Activated CD8-positive, alpha-beta memory T cell treated with anti-CD3 and anti-CD28 coated beads, Interleukin-2, amount 10 ng/mL, durations not matched to agents 7 days and 5 days (primary cell): ENCODE measurements around the gene BRSK2. TPM values are rescaled to one million over a fixed set of nuclear protein-coding genes. Genes with fewer than 3 reads are reported as not detected.

Source experiments
- ATAC-seq: fragments of 150-1000 bp; cut with Tn5 transposase; one replicate; pipeline ENCODE4 v1.10.0; 2021; ENCODE audit warnings: moderate library complexity
- CTCF ChIA-PET: fragments of 350-600 bp; sonication (Branson Sonifier 250); formaldehyde crosslinking; loops from one replicate; lab custom pipeline; 2021; ENCODE audit warnings: antibody characterized with exemption; lab: Charles Lee
- DNase-seq: peaks from one replicate; pipeline ENCODE4 v3.0.0-alpha.2; 2020
- H3K27ac Mint-ChIP-seq: one replicate; pipeline ENCODE4 v1.8.0; 2021; ENCODE audit warnings: mild to moderate bottlenecking, mixed read lengths
- H3K27me3 Mint-ChIP-seq: one replicate; pipeline ENCODE4 v1.8.0; 2021; ENCODE audit warnings: mixed read lengths
- H3K36me3 Mint-ChIP-seq: one replicate; pipeline ENCODE4 v1.8.0; 2021; ENCODE audit warnings: mild to moderate bottlenecking, mixed read lengths
- H3K4me1 Mint-ChIP-seq: one replicate; pipeline ENCODE4 v1.8.0; 2021; ENCODE audit warnings: mixed read lengths
- H3K4me3 Mint-ChIP-seq: one replicate; pipeline ENCODE4 v1.8.0; 2021; ENCODE audit warnings: mild to moderate bottlenecking, moderate library complexity, mixed read lengths
- H3K9me3 Mint-ChIP-seq: one replicate; pipeline ENCODE4 v1.8.0; 2022; ENCODE audit warnings: low read depth, mixed read lengths
- total RNA-seq, 2 experiments: library from RNA; stranded (reverse); gene quantifications; one replicate each; pipeline ENCODE4 v1.2.3, GENCODE V29; 2021

BRSK2 gene
- total RNA-seq, 2 experiments from 2014 or later: 0.40 TPM; not detected in 1

- CTCF ChIA-PET: no interaction called here
- ATAC-seq: no peak
- Mint-ChIP-seq H3K4me3 (no peak overlapping the region), H3K27ac (no peak overlapping the region), H3K27me3 (no peaks in the 10 kb centered on the region), H3K36me3 (no peaks in the 10 kb centered on the region), H3K4me1 (peaks cover 5% of the 10 kb centered on the region), H3K9me3 (no peaks in the 10 kb centered on the region)
- DNase-seq: no peak
Measured at GRCh38 chr11:1487091-1487850, 97.5 kb downstream of the BRSK2 start.

- CTCF ChIA-PET: no interaction called here
- Mint-ChIP-seq H3K9me3 (no peaks in the 10 kb centered on the region), H3K36me3 (no peaks in the 10 kb centered on the region), H3K27me3 (no peaks in the 10 kb centered on the region), H3K4me1 (peaks cover 5% of the 10 kb centered on the region), H3K4me3 (no peak overlapping the region), H3K27ac (no peak overlapping the region)
- DNase-seq: no peak
- peak; percentile 27 for ATAC-seq
Measured at GRCh38 chr11:1487851-1488574, 98.3 kb downstream of the BRSK2 start.

- DNase-seq: no peak
- ATAC-seq: no peak
- no peaks in the 10 kb centered on the region for H3K27me3 Mint-ChIP-seq
- CTCF ChIA-PET: interaction anchor here (0.8 kb wide), 1 partner anchor 86 kb away, joined by 3 read pairs; no protein-coding TSS in a partner anchor
- no peaks in the 10 kb centered on the region for H3K9me3 Mint-ChIP-seq
- H3K36me3 Mint-ChIP-seq: no peaks in the 10 kb centered on the region
- H3K4me1 Mint-ChIP-seq: peaks cover 5% of the 10 kb centered on the region
- H3K4me3 Mint-ChIP-seq: no peak overlapping the region
- no peak overlapping the region for H3K27ac Mint-ChIP-seq
Measured at GRCh38 chr11:1488575-1489180, 98.9 kb downstream of the BRSK2 start.

- Mint-ChIP-seq H3K9me3 (no peaks in the 10 kb centered on the region), H3K4me1 (peaks cover 5% of the 10 kb centered on the region), H3K27me3 (no peaks in the 10 kb centered on the region), H3K4me3 (no peak overlapping the region), H3K36me3 (no peaks in the 10 kb centered on the region), H3K27ac (no peak overlapping the region)
- DNase-seq (no peak), ATAC-seq (no peak)
- CTCF ChIA-PET: no interaction called here
Measured at GRCh38 chr11:1490651-1491050, 100.9 kb downstream of the BRSK2 start.

GRCh38 chr11:1491379-1491778 lies 101.6 kb downstream of the BRSK2 start:
- no peak overlapping the region for H3K4me3 Mint-ChIP-seq
- no peak for ATAC-seq
- CTCF ChIA-PET: no interaction called here
- H3K36me3 Mint-ChIP-seq: no peaks in the 10 kb centered on the region
- no peaks in the 10 kb centered on the region for H3K27me3 Mint-ChIP-seq
- no peak for DNase-seq
- peaks cover 5% of the 10 kb centered on the region for H3K4me1 Mint-ChIP-seq
- no peak overlapping the region for H3K27ac Mint-ChIP-seq
- H3K9me3 Mint-ChIP-seq: no peaks in the 10 kb centered on the region

GRCh38 chr11:1493650-1494244 lies 104.0 kb downstream of the BRSK2 start:
- CTCF ChIA-PET: interaction anchor here (0.9 kb wide), 1 partner anchor 53 kb away, joined by 3 read pairs; no protein-coding TSS in a partner anchor
- no peak overlapping the region for H3K4me3 Mint-ChIP-seq
- DNase-seq (no peak), ATAC-seq (no peak)
- peaks cover 2% of the 10 kb centered on the region for H3K36me3 Mint-ChIP-seq
- H3K9me3 Mint-ChIP-seq: no peaks in the 10 kb centered on the region
- H3K27ac Mint-ChIP-seq: no peak overlapping the region
- peaks cover 19% of the 10 kb centered on the region for H3K4me1 Mint-ChIP-seq
- no peaks in the 10 kb centered on the region for H3K27me3 Mint-ChIP-seq

- H3K27me3 Mint-ChIP-seq: no peaks in the 10 kb centered on the region
- CTCF ChIA-PET: no interaction called here
- H3K36me3 Mint-ChIP-seq: peaks cover 7% of the 10 kb centered on the region
- no peak for ATAC-seq
- H3K4me1 Mint-ChIP-seq: peaks cover 19% of the 10 kb centered on the region
- no peak for DNase-seq
- no peak overlapping the region for H3K4me3 Mint-ChIP-seq
- H3K9me3 Mint-ChIP-seq: no peaks in the 10 kb centered on the region
- no peak overlapping the region for H3K27ac Mint-ChIP-seq
Measured at GRCh38 chr11:1494650-1495049, 104.9 kb downstream of the BRSK2 start.

- Mint-ChIP-seq H3K9me3 (peaks cover 3% of the 10 kb centered on the region), H3K27ac (no peak overlapping the region), H3K4me3 (no peak overlapping the region), H3K36me3 (peaks cover 18% of the 10 kb centered on the region), H3K4me1 (peaks cover 19% of the 10 kb centered on the region), H3K27me3 (no peaks in the 10 kb centered on the region)
- ATAC-seq (no peak), DNase-seq (no peak)
- CTCF ChIA-PET: no interaction called here
Measured at GRCh38 chr11:1496091-1496760, 106.5 kb downstream of the BRSK2 start.

- CTCF ChIA-PET: no interaction called here
- H3K9me3 Mint-ChIP-seq: peaks cover 3% of the 10 kb centered on the region
- H3K36me3 Mint-ChIP-seq: peaks cover 18% of the 10 kb centered on the region
- H3K27me3 Mint-ChIP-seq: no peaks in the 10 kb centered on the region
- peaks cover 19% of the 10 kb centered on the region for H3K4me1 Mint-ChIP-seq
- no peak overlapping the region for H3K4me3 Mint-ChIP-seq
- H3K27ac Mint-ChIP-seq: no peak overlapping the region
- no peak for DNase-seq
- ATAC-seq: no peak
Measured at GRCh38 chr11:1496761-1497095, 107.0 kb downstream of the BRSK2 start.

- CTCF ChIA-PET: no interaction called here
- H3K36me3 Mint-ChIP-seq: peaks cover 18% of the 10 kb centered on the region
- ATAC-seq (no peak), DNase-seq (no peak)
- no peak overlapping the region for H3K4me3 Mint-ChIP-seq
- H3K27me3 Mint-ChIP-seq: no peaks in the 10 kb centered on the region
- H3K27ac Mint-ChIP-seq: no peak overlapping the region
- H3K9me3 Mint-ChIP-seq: peaks cover 3% of the 10 kb centered on the region
- peaks cover 19% of the 10 kb centered on the region for H3K4me1 Mint-ChIP-seq
Measured at GRCh38 chr11:1497600-1497999, 107.9 kb downstream of the BRSK2 start.

- DNase-seq (no peak), ATAC-seq (no peak)
- peaks cover 3% of the 10 kb centered on the region for H3K9me3 Mint-ChIP-seq
- H3K27me3 Mint-ChIP-seq: no peaks in the 10 kb centered on the region
- CTCF ChIA-PET: no interaction called here
- no peak overlapping the region for H3K4me3 Mint-ChIP-seq
- H3K27ac Mint-ChIP-seq: no peak overlapping the region
- H3K4me1 Mint-ChIP-seq: peaks cover 19% of the 10 kb centered on the region
- H3K36me3 Mint-ChIP-seq: peaks cover 18% of the 10 kb centered on the region
Measured at GRCh38 chr11:1498262-1498661, 108.5 kb downstream of the BRSK2 start.

GRCh38 chr11:1499261-1499890 lies 109.6 kb downstream of the BRSK2 start:
- peaks cover 19% of the 10 kb centered on the region for H3K4me1 Mint-ChIP-seq
- CTCF ChIA-PET: no interaction called here
- H3K27ac Mint-ChIP-seq: no peak overlapping the region
- H3K4me3 Mint-ChIP-seq: no peak overlapping the region
- ATAC-seq: no peak
- H3K27me3 Mint-ChIP-seq: no peaks in the 10 kb centered on the region
- H3K36me3 Mint-ChIP-seq: peaks cover 18% of the 10 kb centered on the region
- DNase-seq: no peak
- H3K9me3 Mint-ChIP-seq: peaks cover 3% of the 10 kb centered on the region

GRCh38 chr11:1499899-1500298 lies 110.2 kb downstream of the BRSK2 start:
- peaks cover 3% of the 10 kb centered on the region for H3K9me3 Mint-ChIP-seq
- no peak overlapping the region for H3K4me3 Mint-ChIP-seq
- CTCF ChIA-PET: no interaction called here
- H3K27ac Mint-ChIP-seq: no peak overlapping the region
- peaks cover 19% of the 10 kb centered on the region for H3K4me1 Mint-ChIP-seq
- H3K27me3 Mint-ChIP-seq: no peaks in the 10 kb centered on the region
- DNase-seq: no peak
- no peak for ATAC-seq
- H3K36me3 Mint-ChIP-seq: peaks cover 18% of the 10 kb centered on the region
